Nephron progenitor cell (in vitro differentiated cells): ENCODE measurements around the gene ZNF280A.
"Not testable (repeated sequence)": the region's sequence is repeated elsewhere in the genome, so short reads cannot be mapped to it uniquely, and the experiment has no call there.

Experiments used
- DNase-seq: peaks from one replicate; pipeline ENCODE4 v3.0.0; 2021
- H3K27ac Mint-ChIP-seq: 2 replicates; pipeline ENCODE4 v1.8.0; 2021; ENCODE audit warnings: mild to moderate bottlenecking, moderate library complexity, mixed read lengths
- H3K27me3 Mint-ChIP-seq: 2 replicates; pipeline ENCODE4 v1.8.0; 2021; ENCODE audit warnings: mild to moderate bottlenecking, low read depth, mixed read lengths; ENCODE audit not compliant: poor library complexity
- H3K36me3 Mint-ChIP-seq: 2 replicates; pipeline ENCODE4 v1.8.0; 2021; ENCODE audit warnings: low read depth, mixed read lengths
- H3K4me1 Mint-ChIP-seq: 2 replicates; pipeline ENCODE4 v1.8.0; 2021; ENCODE audit warnings: mixed read lengths
- H3K4me3 Mint-ChIP-seq: 2 replicates; pipeline ENCODE4 v1.8.0; 2021; ENCODE audit warnings: mild to moderate bottlenecking, moderate library complexity, mixed read lengths
- H3K9me3 Mint-ChIP-seq: 2 replicates; pipeline ENCODE4 v1.8.0; 2021; ENCODE audit warnings: mild to moderate bottlenecking, moderate library complexity, mixed read lengths
- CTCF ChIP-seq: fragments of 200-600 bp; sonication (generic); IDR thresholded peaks from 2 replicates; pipeline ENCODE4 v1.5.0; 2021; ENCODE audit warnings: antibody characterized with exemption

Gene ZNF280A

GRCh38 chr22:22474733-22475132 lies 45.3 kb downstream of the ZNF280A start:
- H3K4me1 Mint-ChIP-seq = no peaks in the 10 kb centered on the region
- H3K4me3 Mint-ChIP-seq = no peak overlapping the region
- no peak for TF ChIP-seq CTCF
- H3K9me3 Mint-ChIP-seq = peaks cover 4% of the 10 kb centered on the region
- DNase-seq = no peak
- H3K27me3 Mint-ChIP-seq = no peaks in the 10 kb centered on the region
- no peak overlapping the region for H3K27ac Mint-ChIP-seq
- no peaks in the 10 kb centered on the region for H3K36me3 Mint-ChIP-seq

GRCh38 chr22:22471104-22471503 lies 49.0 kb downstream of the ZNF280A start:
- H3K9me3 Mint-ChIP-seq = peaks cover 35% of the 10 kb centered on the region
- not testable (repeated sequence) for H3K4me1 Mint-ChIP-seq, DNase-seq, H3K4me3 Mint-ChIP-seq, H3K27ac Mint-ChIP-seq, H3K36me3 Mint-ChIP-seq
- peaks cover 14% of the 10 kb centered on the region for H3K27me3 Mint-ChIP-seq

GRCh38 chr22:22469527-22469926 lies 50.5 kb downstream of the ZNF280A start:
- H3K27ac Mint-ChIP-seq = no peak overlapping the region
- no peak for DNase-seq
- no peaks in the 10 kb centered on the region for H3K36me3 Mint-ChIP-seq
- H3K27me3 Mint-ChIP-seq = peaks cover 16% of the 10 kb centered on the region
- no peaks in the 10 kb centered on the region for H3K4me1 Mint-ChIP-seq
- H3K9me3 Mint-ChIP-seq = peaks cover 37% of the 10 kb centered on the region
- no peak for TF ChIP-seq CTCF
- H3K4me3 Mint-ChIP-seq = no peak overlapping the region

- not testable (repeated sequence) for DNase-seq, H3K4me3 Mint-ChIP-seq, H3K4me1 Mint-ChIP-seq, H3K27ac Mint-ChIP-seq, H3K36me3 Mint-ChIP-seq
- H3K9me3 Mint-ChIP-seq = peaks cover 37% of the 10 kb centered on the region
- peaks cover 17% of the 10 kb centered on the region for H3K27me3 Mint-ChIP-seq
These were observed 51.1 kb downstream of the ZNF280A start for GRCh38 chr22:22468794-22469469.

DNA sequence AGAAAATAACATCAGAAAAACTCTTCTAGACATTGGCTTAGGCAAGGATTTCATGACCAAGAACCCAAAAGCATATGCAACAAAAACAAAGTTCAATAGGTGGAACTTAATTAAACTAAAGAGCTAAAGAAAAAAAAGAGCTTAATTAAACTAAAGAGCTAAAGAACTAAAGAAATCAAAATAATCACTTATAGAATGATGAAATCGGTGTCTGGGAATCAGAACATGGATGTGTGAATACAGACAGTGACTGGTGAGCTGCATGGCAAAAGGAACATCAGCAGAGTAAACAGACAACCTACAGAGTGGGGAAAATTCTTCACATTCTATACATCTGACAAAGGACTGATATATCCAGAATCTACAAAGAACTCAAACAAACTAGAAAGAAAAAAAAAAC lies 53.0 kb downstream of the ZNF280A start:
- Mint-ChIP-seq H3K9me3 (peaks cover 37% of the 10 kb centered on the region), H3K4me3 (no peak overlapping the region), H3K36me3 (no peaks in the 10 kb centered on the region), H3K27ac (no peak overlapping the region), H3K27me3 (peaks cover 32% of the 10 kb centered on the region), H3K4me1 (no peaks in the 10 kb centered on the region)
- no peak for DNase-seq
- TF ChIP-seq CTCF = no peak

DNA sequence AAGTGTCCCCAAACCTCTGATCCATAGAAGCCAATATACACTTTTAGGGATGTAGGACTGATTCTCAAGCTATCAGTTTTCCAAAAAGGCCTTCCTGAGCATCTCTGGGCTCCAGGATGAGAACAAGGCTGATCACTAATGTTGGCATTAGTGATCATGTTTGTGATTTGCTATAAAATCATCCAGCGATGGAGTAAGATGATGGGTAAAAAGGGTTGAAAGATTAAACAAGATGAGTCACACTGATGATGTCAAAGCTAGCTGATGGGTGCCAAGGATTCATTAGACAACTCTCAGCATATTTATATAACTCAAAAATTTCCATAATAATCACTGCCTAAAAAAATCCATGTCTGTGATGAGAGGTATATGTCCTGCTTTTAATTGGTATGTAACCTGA lies 54.3 kb downstream of the ZNF280A start:
- no peak overlapping the region for H3K27ac Mint-ChIP-seq
- TF ChIP-seq CTCF = no peak
- H3K4me3 Mint-ChIP-seq = no peak overlapping the region
- H3K36me3 Mint-ChIP-seq = no peaks in the 10 kb centered on the region
- peaks cover 37% of the 10 kb centered on the region for H3K9me3 Mint-ChIP-seq
- no peak for DNase-seq
- H3K27me3 Mint-ChIP-seq = peaks cover 42% of the 10 kb centered on the region
- no peaks in the 10 kb centered on the region for H3K4me1 Mint-ChIP-seq

GRCh38 chr22:22465094-22465602 lies 54.9 kb downstream of the ZNF280A start:
- TF ChIP-seq CTCF = no peak
- no peak overlapping the region for H3K27ac Mint-ChIP-seq
- peaks cover 41% of the 10 kb centered on the region for H3K9me3 Mint-ChIP-seq
- H3K4me1 Mint-ChIP-seq = no peaks in the 10 kb centered on the region
- H3K4me3 Mint-ChIP-seq = no peak overlapping the region
- H3K36me3 Mint-ChIP-seq = no peaks in the 10 kb centered on the region
- DNase-seq = no peak
- H3K27me3 Mint-ChIP-seq = peaks cover 46% of the 10 kb centered on the region
